Panc1 (cell line): ENCODE results near the gene TMEM184A.

Experiments used
- CTCF ChIP-seq: fragments of 450-650 bp; IDR thresholded peaks from 2 replicates; pipeline ENCODE4 v1.5.1; 2017; ENCODE audit warnings: mild to moderate bottlenecking
- TCF7L2 ChIP-seq: IDR thresholded peaks from 2 replicates; pipeline ENCODE4 v1.6.1; 2011; ENCODE audit warnings: mild to moderate bottlenecking, low read depth, low read length, inconsistent platforms

- no peak for TF ChIP-seq CTCF
- TF ChIP-seq TCF7L2: no peak
Measured at GRCh38 chr7:1560620-1561031, 4.6 kb upstream of the TMEM184A start.
